Chondrocyte (in vitro differentiated cells): ENCODE results near the gene ADGRG1. TPM values are rescaled to one million over a fixed set of nuclear protein-coding genes. Genes with fewer than 3 reads are reported as not detected.

Experiments used
- DNase-seq: peaks from one replicate; pipeline ENCODE4 v3.0.0; 2021; ENCODE audit warnings: mixed read lengths, low spot score
- H3K27ac Mint-ChIP-seq: one replicate; pipeline ENCODE4 v1.8.0; 2021; ENCODE audit warnings: mild to moderate bottlenecking, moderate library complexity, mixed read lengths; ENCODE audit not compliant: unreplicated experiment
- H3K27me3 Mint-ChIP-seq: 2 replicates; pipeline ENCODE4 v1.8.0; 2021; ENCODE audit warnings: low read depth, mixed read lengths
- H3K36me3 Mint-ChIP-seq: 2 replicates; pipeline ENCODE4 v1.8.0; 2021; ENCODE audit warnings: low read depth, mixed read lengths
- H3K4me1 Mint-ChIP-seq: 2 replicates; pipeline ENCODE4 v1.8.0; 2021; ENCODE audit warnings: low read depth, mild to moderate bottlenecking, mixed read lengths
- H3K4me3 Mint-ChIP-seq: one replicate; pipeline ENCODE4 v1.8.0; 2021; ENCODE audit warnings: mild to moderate bottlenecking, moderate library complexity, mixed read lengths; ENCODE audit not compliant: unreplicated experiment
- H3K9me3 Mint-ChIP-seq: 2 replicates; pipeline ENCODE4 v1.8.0; 2021; ENCODE audit warnings: low read depth, mixed read lengths
- CTCF ChIP-seq: fragments of 200-600 bp; sonication (generic); IDR thresholded peaks from 2 replicates; pipeline ENCODE4 v1.5.0; 2021; ENCODE audit warnings: antibody characterized with exemption, mild to moderate bottlenecking, moderate library complexity
- total RNA-seq: library from RNA; stranded (reverse); gene quantifications from 3 replicates; pipeline ENCODE4 v1.2.1, GENCODE V29; 2021

ADGRG1 gene
- total RNA-seq, 1 donor from 2014 or later: 57.8 TPM

- Mint-ChIP-seq H3K9me3 (no peaks in the 10 kb centered on the region), H3K27ac (no peak overlapping the region)
- peak; percentile 100 for TF ChIP-seq CTCF
Measured at GRCh38 chr16:57648581-57649442, 20.4 kb downstream of the ADGRG1 start.

DNA sequence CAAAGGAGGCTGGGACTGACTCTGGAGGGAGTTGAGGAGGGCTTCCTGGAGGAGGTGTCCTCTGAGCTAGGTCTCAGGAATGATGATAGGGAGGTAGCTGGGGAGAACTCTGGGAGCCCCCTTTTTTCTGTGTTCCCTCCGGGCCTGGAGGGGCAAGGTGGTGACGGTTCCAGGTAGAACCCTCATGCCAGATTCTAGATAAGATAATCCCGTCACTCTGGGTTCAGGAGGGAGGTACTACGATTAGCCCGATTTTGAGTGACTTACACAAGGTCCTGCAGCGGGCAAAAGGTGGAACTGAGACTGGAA is 21.0 kb downstream of the ADGRG1 start:
- H3K27me3 Mint-ChIP-seq: no peaks in the 10 kb centered on the region
- H3K9me3 Mint-ChIP-seq: no peaks in the 10 kb centered on the region
- H3K4me3 Mint-ChIP-seq: no peak overlapping the region
- DNase-seq: no peak
- H3K4me1 Mint-ChIP-seq: peaks cover 28% of the 10 kb centered on the region
- peaks cover 8% of the 10 kb centered on the region for H3K36me3 Mint-ChIP-seq
- no peak for TF ChIP-seq CTCF
- H3K27ac Mint-ChIP-seq: no peak overlapping the region

More at GRCh38 chr16:57648581-57649442, 20.4 kb downstream of the ADGRG1 start:
- no peaks in the 10 kb centered on the region for H3K27me3 Mint-ChIP-seq
- no peak for DNase-seq
- H3K4me3 Mint-ChIP-seq: no peak overlapping the region
- peaks cover 8% of the 10 kb centered on the region for H3K36me3 Mint-ChIP-seq
- peaks cover 24% of the 10 kb centered on the region for H3K4me1 Mint-ChIP-seq

GRCh38 chr16:57649846-57650245 is 21.4 kb downstream of the ADGRG1 start:
- Mint-ChIP-seq H3K4me1 (peaks cover 29% of the 10 kb centered on the region), H3K4me3 (no peak overlapping the region), H3K9me3 (no peaks in the 10 kb centered on the region), H3K27ac (no peak overlapping the region), H3K27me3 (no peaks in the 10 kb centered on the region), H3K36me3 (peaks cover 8% of the 10 kb centered on the region)
- TF ChIP-seq CTCF: no peak
- no peak for DNase-seq

- no peak for TF ChIP-seq CTCF
- peaks cover 23% of the 10 kb centered on the region for H3K4me1 Mint-ChIP-seq
- H3K4me3 Mint-ChIP-seq: no peak overlapping the region
- no peak for DNase-seq
- H3K27me3 Mint-ChIP-seq: no peaks in the 10 kb centered on the region
- peaks cover 8% of the 10 kb centered on the region for H3K36me3 Mint-ChIP-seq
- peak overlapping the region; percentile 57 for H3K27ac Mint-ChIP-seq
- no peaks in the 10 kb centered on the region for H3K9me3 Mint-ChIP-seq
Measured at GRCh38 chr16:57651344-57652333, 23.2 kb downstream of the ADGRG1 start.
